ENCODE measurements around the gene TCAIM. TPM values are rescaled to one million over a fixed set of nuclear protein-coding genes. Genes with fewer than 3 reads are reported as not detected.

The TCAIM gene
- total RNA-seq, 4 donors from 2014 or later = 15.6 to 25.0 (median 22.6) TPM

DNA sequence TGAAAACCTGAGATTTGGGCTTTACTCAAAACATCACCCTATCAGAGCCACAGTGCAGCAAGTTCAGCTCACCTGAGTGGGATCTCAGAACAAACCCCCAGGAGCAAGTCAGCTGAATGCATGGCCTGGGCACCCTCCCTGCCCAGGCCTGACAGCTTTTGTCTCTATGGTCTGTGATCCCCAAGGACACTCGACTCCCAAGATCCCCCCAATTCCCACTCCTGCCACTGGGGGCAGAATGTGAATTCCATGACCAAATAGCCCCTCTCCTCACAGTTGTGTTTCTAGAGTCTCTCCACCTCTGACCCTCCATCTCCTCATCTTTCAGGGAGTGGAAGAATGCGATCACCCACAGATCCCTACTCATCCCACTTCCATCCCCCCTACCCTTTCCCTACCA is 80.0 kb downstream of the TCAIM start:
- no peak overlapping the region for H3K4me3 ChIP-seq
- no peak overlapping the region for H3K27ac ChIP-seq
- H3K4me1 ChIP-seq = no peaks in the 10 kb centered on the region
- TF ChIP-seq, protein P1, sequence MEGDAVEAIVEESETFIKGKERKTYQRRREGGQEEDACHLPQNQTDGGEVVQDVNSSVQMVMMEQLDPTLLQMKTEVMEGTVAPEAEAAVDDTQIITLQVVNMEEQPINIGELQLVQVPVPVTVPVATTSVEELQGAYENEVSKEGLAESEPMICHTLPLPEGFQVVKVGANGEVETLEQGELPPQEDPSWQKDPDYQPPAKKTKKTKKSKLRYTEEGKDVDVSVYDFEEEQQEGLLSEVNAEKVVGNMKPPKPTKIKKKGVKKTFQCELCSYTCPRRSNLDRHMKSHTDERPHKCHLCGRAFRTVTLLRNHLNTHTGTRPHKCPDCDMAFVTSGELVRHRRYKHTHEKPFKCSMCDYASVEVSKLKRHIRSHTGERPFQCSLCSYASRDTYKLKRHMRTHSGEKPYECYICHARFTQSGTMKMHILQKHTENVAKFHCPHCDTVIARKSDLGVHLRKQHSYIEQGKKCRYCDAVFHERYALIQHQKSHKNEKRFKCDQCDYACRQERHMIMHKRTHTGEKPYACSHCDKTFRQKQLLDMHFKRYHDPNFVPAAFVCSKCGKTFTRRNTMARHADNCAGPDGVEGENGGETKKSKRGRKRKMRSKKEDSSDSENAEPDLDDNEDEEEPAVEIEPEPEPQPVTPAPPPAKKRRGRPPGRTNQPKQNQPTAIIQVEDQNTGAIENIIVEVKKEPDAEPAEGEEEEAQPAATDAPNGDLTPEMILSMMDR (IDR thresholded peaks at IDR 0.05) = no peak
- TF ChIP-seq POLR2A (IDR thresholded peaks at IDR 0.05) = no peak
- intact Hi-C loops (cut with DNase I) = no loop called here
- no peaks in the 10 kb centered on the region for H3K36me3 ChIP-seq
- H3K9me3 ChIP-seq = no peaks in the 10 kb centered on the region
- no peaks in the 10 kb centered on the region for H3K27me3 ChIP-seq
- DNase-seq = no peak
- WGBS, 2 donors = 71 to 90% methylated on average over 2 of the region's 2 CpGs

DNA sequence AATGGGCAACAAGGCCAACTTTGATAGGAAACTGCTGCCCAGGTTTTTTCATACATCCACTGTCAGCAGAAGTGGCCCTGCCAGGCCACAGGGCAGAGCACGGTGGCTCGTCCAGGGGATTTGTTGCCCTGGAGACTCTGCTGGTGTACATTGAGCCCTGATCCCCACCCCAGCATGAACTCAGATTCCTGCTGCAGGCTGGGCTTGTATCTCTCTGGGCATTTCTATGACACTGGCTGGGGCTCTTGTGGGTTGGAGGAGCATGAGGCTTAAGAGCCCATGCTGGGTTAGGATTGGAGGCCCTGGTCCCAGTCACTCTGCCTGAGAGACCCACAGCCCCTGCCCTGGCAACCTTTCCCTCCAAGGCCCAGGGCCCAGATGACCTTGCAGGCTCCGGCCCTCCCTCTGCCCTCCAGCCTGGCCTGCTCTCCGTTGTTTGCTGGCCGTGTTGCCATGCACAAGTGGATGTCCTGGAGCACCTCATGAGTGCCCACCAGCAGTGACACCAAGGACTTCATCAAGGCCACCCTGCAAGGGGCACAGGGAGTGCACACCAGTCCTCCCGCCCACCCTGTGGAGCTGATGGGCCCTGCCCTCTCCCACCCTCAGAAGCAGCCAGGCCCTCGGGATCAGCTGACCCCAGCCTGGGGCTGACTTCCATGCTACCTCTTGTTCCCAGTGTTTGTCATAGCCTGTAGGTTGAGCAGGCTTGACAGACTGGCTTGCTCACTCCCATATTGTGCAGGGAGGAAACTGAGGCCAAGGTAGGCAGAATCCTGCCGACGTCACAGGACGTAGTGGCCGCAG is 80.8 kb downstream of the TCAIM start:
- WGBS, 2 donors = 100% methylated on average over 1 to 2 of the region's 11 CpGs
- no peak overlapping the region for H3K27ac ChIP-seq
- no peaks in the 10 kb centered on the region for H3K9me3 ChIP-seq
- intact Hi-C loops (cut with DNase I) = no loop called here
- H3K36me3 ChIP-seq = no peaks in the 10 kb centered on the region
- no peak overlapping the region for H3K4me3 ChIP-seq
- H3K27me3 ChIP-seq = no peaks in the 10 kb centered on the region
- no peaks in the 10 kb centered on the region for H3K4me1 ChIP-seq
- no peak for DNase-seq
- TF ChIP-seq, protein P1 (IDR thresholded peaks at IDR 0.05) = no peak

DNA sequence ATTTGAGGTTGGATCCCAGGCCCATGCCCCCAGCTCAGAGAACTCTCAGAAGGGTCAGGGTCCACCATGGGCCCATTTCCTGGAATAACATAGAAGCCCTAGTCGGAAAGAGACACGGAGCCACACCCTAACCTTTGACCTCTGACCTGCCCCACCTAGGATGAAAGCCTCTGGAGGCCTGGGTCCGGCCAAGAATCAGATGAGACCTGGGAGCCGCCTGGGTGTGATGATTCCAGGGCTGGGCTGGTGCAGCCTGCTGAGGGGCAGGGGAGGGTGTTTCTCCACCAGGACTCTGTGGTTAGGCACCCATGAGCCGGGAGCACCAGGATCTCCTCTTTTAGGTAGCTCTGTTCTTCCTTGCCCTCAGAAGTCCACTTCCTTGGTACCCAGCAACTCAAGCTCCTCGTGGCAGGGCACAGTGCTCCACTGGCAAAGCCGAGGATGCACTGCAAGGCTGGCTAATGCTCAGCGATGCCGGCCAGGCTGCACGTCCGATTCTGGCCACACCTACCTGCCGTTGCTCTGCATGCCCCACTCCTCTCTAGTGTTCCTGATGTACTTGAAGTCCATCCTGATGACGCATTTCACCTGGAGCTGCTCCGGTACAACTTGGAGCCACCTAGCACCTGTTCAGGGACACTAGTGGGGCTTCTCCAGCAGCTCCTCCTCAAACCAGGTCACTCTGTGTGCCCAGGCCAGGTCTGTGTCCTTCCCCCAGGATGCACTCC is 81.5 kb downstream of the TCAIM start:
- H3K36me3 ChIP-seq = no peaks in the 10 kb centered on the region
- DNase-seq = no peak
- intact Hi-C loops (cut with DNase I) = no loop called here
- WGBS, 2 donors = 83 to 85% methylated on average over 3 to 8 of the region's 14 CpGs
- peaks cover 0 to 6% (median 0%) of the 10 kb centered on the region in 4 donors for H3K27me3 ChIP-seq
- no peaks in the 10 kb centered on the region for H3K9me3 ChIP-seq
- H3K4me3 ChIP-seq = no peak overlapping the region
- H3K27ac ChIP-seq = no peak overlapping the region
- H3K4me1 ChIP-seq = no peaks in the 10 kb centered on the region
- no peak for TF ChIP-seq POLR2A (IDR thresholded peaks at IDR 0.05)
- TF ChIP-seq, protein P1 (IDR thresholded peaks at IDR 0.05) = no peak

DNA sequence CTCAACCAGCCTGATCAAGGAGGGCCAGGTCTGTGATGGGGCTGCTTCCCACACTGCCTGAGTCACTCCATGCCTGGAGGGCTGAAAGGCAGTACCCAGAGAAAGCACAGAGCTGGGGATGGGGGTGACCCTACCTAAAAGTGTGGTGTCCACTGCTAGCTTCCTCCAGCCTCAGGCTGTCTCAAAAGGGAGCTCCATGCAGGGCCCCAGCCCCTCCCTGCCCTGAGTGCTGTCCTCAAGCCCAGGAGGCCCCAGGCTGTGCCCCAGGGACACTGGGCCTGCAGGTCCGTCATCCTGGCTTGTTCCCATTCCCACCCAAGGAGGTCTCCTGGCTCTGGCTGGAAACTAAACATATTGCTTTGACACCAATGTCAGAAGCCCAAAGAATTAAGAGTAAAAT is 82.1 kb downstream of the TCAIM start:
- no peak overlapping the region for H3K27ac ChIP-seq
- no peaks in the 10 kb centered on the region for H3K9me3 ChIP-seq
- DNase-seq = no peak
- no peaks in the 10 kb centered on the region for H3K36me3 ChIP-seq
- peaks cover 0 to 6% (median 0%) of the 10 kb centered on the region in 4 donors for H3K27me3 ChIP-seq
- intact Hi-C loops (cut with DNase I) = no loop called here
- TF ChIP-seq, protein P1 (IDR thresholded peaks at IDR 0.05) = no peak
- no peak for TF ChIP-seq POLR2A (IDR thresholded peaks at IDR 0.05)
- no peak overlapping the region for H3K4me3 ChIP-seq
- no peaks in the 10 kb centered on the region for H3K4me1 ChIP-seq
- no CpG with 5 or more reads among the region's 1 CpG for WGBS, 2 donors

DNA sequence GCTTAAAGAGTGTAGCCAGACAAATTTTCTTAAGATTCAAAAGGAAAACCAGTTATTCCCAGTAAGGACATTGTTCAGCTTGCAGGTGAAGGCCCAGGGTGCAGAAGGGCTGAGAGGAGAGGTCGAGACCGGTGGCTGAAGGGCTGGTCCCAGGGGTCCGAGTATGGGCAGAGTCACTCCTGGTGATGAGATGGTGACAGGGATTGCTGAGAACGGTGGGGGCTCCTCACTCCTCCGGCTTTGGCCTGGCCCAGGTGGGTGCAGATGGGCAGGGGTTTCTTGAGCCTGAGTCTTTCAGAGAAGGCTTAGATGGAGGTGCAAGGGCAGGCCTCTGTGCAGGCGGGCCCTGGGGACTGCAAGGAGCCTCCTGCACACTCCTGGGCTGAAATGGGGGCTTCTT is 82.7 kb downstream of the TCAIM start:
- intact Hi-C loops (cut with DNase I) = no loop called here
- H3K4me1 ChIP-seq = no peaks in the 10 kb centered on the region
- peaks cover 0 to 6% (median 0%) of the 10 kb centered on the region in 4 donors for H3K27me3 ChIP-seq
- TF ChIP-seq, protein P1 (IDR thresholded peaks at IDR 0.05) = no peak
- no peak for TF ChIP-seq POLR2A (IDR thresholded peaks at IDR 0.05)
- 84 to 88% methylated on average over 5 to 6 of the region's 6 CpGs for whole genome bisulfite sequencing, 2 donors
- no peaks in the 10 kb centered on the region for H3K9me3 ChIP-seq
- no peak for DNase-seq
- no peaks in the 10 kb centered on the region for H3K36me3 ChIP-seq
- H3K4me3 ChIP-seq = no peak overlapping the region
- H3K27ac ChIP-seq = no peak overlapping the region
